OCI-M1 (cell line): ENCODE data around the gene ST7L.
A peak's percentile ranks its signal among the peaks of the same experiment; 100 is the strongest.
"Not testable (repeated sequence)": the region's sequence is repeated elsewhere in the genome, so short reads cannot be mapped to it uniquely, and the experiment has no call there.

ENCODE experiments used
- DNase-seq: peaks from one replicate; lab custom pipeline; 2025; lab: John Stamatoyannopoulos, UW

The ST7L gene

DNA sequence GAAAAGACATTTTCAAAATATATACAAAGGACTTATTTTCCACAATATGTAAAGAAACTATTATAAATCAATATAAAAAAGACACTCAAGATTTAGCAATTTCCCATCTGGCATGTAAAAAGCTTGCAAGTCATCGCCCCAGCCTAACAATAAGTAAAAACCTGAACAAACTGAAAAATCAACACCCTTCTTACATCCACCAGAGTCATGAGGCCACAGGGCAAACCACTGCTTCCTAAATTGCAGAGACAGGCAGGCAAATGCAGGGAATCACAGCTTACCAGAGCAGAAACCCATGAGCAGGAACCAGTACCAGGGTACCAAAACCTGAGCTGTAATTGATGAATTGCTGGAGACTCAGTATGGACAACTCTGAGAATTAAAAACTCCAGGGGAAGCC lies 126.9 kb downstream of the ST7L start:
- DNase-seq = peak; percentile 14

DNA sequence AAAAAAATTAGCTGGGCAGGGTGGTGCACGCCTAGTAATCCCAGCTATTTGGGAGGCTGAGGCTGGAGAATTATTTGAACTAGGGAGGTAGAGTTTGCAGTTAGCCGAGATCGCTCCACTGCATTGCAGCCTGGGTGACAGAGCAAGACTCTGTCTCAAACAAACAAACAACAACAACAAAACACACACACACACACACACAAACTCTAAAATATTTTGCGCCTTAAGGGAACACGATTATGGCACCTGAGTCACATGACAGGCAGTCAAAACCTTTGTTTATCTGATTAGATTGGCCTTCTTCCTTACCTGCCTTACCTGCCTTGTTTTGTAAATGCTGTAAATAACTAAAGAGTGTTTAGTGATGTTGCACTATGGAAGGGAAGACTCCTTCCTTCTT lies 130.8 kb downstream of the ST7L start:
- DNase-seq = no peak

DNA sequence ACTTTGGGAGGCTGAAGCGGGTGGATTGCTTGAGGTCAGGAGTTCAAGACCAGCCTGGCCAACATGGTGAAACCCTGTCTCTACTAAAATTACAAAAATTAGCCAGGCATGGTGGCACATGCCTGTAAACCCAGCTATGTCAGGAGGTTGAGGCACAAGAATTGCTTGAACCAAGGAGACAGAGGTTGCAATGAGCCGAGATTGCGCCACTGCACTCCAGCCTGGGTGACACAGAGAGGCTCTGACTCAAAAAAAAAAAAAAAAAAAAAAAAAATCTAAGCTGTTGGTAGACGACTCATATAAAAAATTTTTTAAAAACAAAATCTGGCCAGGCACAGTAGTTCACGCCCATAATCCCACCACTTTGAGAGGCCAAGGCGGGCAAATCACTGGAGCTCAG lies 131.3 kb downstream of the ST7L start:
- not testable (repeated sequence) for DNase-seq

DNA sequence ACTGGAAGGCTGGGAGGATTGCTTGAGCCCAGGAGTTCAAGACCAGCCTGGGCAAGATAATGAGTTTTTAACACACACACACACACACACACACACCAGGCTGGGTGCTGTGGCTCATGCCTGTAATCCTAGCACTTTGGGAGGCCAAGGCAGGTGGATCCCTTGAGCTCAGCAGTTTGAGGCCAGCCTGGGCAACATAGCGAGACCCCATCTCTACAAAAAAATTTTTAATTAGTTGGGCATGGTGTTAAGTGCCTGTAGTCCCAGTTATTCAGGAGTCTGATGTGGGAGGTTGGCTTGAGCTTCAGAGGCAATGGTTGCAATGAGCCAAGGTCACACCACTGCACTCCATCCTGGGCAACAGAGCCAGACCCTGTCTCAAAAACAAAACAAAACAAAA lies 132.9 kb downstream of the ST7L start:
- DNase-seq = not testable (repeated sequence)

DNA sequence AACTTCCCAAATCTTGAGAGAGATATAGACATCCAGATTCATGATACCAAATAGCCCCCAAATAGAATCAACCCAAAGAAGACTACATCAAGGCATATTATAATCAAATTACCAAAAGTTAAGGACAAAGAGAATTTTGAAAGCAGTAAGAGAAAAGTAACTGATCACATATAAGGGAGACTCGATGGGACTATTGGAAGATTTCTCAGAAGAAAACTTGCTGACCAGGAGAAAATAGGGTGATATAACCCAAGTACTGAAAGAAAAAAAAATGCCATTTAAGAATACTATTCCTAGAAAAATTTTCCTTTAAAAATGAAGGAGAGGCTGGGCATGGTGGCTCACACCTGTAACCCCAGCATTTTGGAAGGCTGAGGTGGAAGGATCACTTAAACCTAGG lies 140.6 kb downstream of the ST7L start:
- DNase-seq = no peak

DNA sequence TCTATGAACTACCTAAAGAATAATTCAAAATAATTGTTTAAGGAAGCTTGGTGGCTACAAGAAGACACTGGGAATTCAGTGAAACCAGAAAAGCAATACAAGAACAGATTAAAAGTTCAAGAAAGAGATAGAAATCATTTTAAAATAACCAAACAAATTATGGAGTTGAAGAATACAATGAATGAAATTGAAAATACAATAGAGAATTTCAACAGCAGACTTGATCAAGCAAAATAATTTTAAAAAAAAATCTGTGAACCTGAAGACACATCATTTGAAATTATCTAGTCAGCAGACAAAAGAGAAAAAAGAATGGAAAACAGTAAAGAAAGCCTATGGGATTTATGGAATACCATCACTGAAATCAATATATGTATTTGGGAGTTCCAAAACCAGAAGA lies 141.4 kb downstream of the ST7L start:
- DNase-seq = no peak
